ENCODE results near the gene ROR2.

ROR2 gene

GRCh38 chr9:91841591-91841990, 108.4 kb downstream of the ROR2 start:
- no peak for DNase-seq (ENCODE audit: low read depth in 2 of 2)

- no peak for DNase-seq (ENCODE audit: low read depth in 2 of 2)
Observed at GRCh38 chr9:91840882-91841281, 109.1 kb downstream of the ROR2 start.

GRCh38 chr9:91840469-91840868, 109.6 kb downstream of the ROR2 start:
- no peak for DNase-seq (ENCODE audit: low read depth in 2 of 2)

GRCh38 chr9:91839926-91840465, 110.0 kb downstream of the ROR2 start:
- no peak for DNase-seq (ENCODE audit: low read depth in 2 of 2)

- no peak for DNase-seq (ENCODE audit: low read depth in 2 of 2)
Observed at GRCh38 chr9:91837981-91838731, 111.9 kb downstream of the ROR2 start.

- no peak for DNase-seq (ENCODE audit: low read depth in 2 of 2)
Observed at GRCh38 chr9:91836515-91836914, 113.5 kb downstream of the ROR2 start.

GRCh38 chr9:91835632-91836031, 114.4 kb downstream of the ROR2 start:
- no peak for DNase-seq (ENCODE audit: low read depth in 2 of 2)

- DNase-seq (ENCODE audit: low read depth in 2 of 2): no peak
Observed at GRCh38 chr9:91835216-91835615, 114.8 kb downstream of the ROR2 start.

- no peak for DNase-seq (ENCODE audit: low read depth in 2 of 2)
Observed at GRCh38 chr9:91834740-91835139, 115.3 kb downstream of the ROR2 start.

- DNase-seq (ENCODE audit: low read depth in 2 of 2): no peak
Observed at GRCh38 chr9:91833878-91834255, 116.2 kb downstream of the ROR2 start.

GRCh38 chr9:91833096-91833877, 116.7 kb downstream of the ROR2 start:
- DNase-seq (ENCODE audit: low read depth in 2 of 2): no peak

GRCh38 chr9:91832322-91832721, 117.7 kb downstream of the ROR2 start:
- DNase-seq (ENCODE audit: low read depth in 2 of 2): no peak

- DNase-seq (ENCODE audit: low read depth in 2 of 2): no peak
Observed at GRCh38 chr9:91825866-91826265, 124.2 kb downstream of the ROR2 start.

- DNase-seq (ENCODE audit: low read depth in 2 of 2): no peak
Observed at GRCh38 chr9:91825422-91825821, 124.6 kb downstream of the ROR2 start.

- DNase-seq (ENCODE audit: low read depth in 2 of 2): no peak
Observed at GRCh38 chr9:91824601-91825305, 125.3 kb downstream of the ROR2 start.

- no peak for DNase-seq (ENCODE audit: low read depth in 2 of 2)
Observed at GRCh38 chr9:91824151-91824550, 125.9 kb downstream of the ROR2 start.

GRCh38 chr9:91820949-91821880, 128.8 kb downstream of the ROR2 start:
- no peak for DNase-seq (ENCODE audit: low read depth in 2 of 2)

- DNase-seq (ENCODE audit: low read depth in 2 of 2): no peak
Observed at GRCh38 chr9:91820126-91820750, 129.8 kb downstream of the ROR2 start.

- DNase-seq (ENCODE audit: low read depth in 2 of 2): no peak
Observed at GRCh38 chr9:91818647-91819403, 131.2 kb downstream of the ROR2 start.

- no peak for DNase-seq (ENCODE audit: low read depth in 2 of 2)
Observed at GRCh38 chr9:91818225-91818585, 131.8 kb downstream of the ROR2 start.

All from stimulated activated CD4-positive, alpha-beta T cell treated with anti-CD3 and anti-CD28 coated beads, Interleukin-4, amount 100 ng/mL, for 48 hours (primary cell).